GM19328 (cell line): ENCODE measurements around the gene ZNF212.
A peak's percentile ranks its signal among the peaks of the same experiment; 100 is the strongest.

Source experiments
- ATAC-seq: cut with Tn5 transposase; IDR thresholded peaks from one replicate; pipeline ENCODE4 v1.9.1; 2021; ENCODE audit warnings: mild to moderate bottlenecking, moderate library complexity; ENCODE audit not compliant: unreplicated experiment

ZNF212 gene

GRCh38 chr7:149284343-149284742 is 44.9 kb downstream of the ZNF212 start:
- ATAC-seq: no peak

- peak; percentile 99 for ATAC-seq
These were observed 45.6 kb downstream of the ZNF212 start for GRCh38 chr7:149284850-149285585.

- no peak for ATAC-seq
These were observed 46.2 kb downstream of the ZNF212 start for GRCh38 chr7:149285603-149286002.

- no peak for ATAC-seq
These were observed 47.5 kb downstream of the ZNF212 start for GRCh38 chr7:149286811-149287400.

- ATAC-seq: no peak
These were observed 48.2 kb downstream of the ZNF212 start for GRCh38 chr7:149287622-149288021.

GRCh38 chr7:149289262-149289661 is 49.8 kb downstream of the ZNF212 start:
- ATAC-seq: no peak

GRCh38 chr7:149289856-149290255 is 50.4 kb downstream of the ZNF212 start:
- ATAC-seq: no peak

GRCh38 chr7:149291036-149291780 is 51.8 kb downstream of the ZNF212 start:
- no peak for ATAC-seq

GRCh38 chr7:149291781-149292461 is 52.5 kb downstream of the ZNF212 start:
- ATAC-seq: no peak

GRCh38 chr7:149292462-149292823 is 53.0 kb downstream of the ZNF212 start:
- no peak for ATAC-seq

- no peak for ATAC-seq
These were observed 53.9 kb downstream of the ZNF212 start for GRCh38 chr7:149293338-149293737.

GRCh38 chr7:149293946-149294633 is 54.6 kb downstream of the ZNF212 start:
- no peak for ATAC-seq

GRCh38 chr7:149294634-149295480 is 55.4 kb downstream of the ZNF212 start:
- no peak for ATAC-seq

GRCh38 chr7:149295481-149295850 is 56.0 kb downstream of the ZNF212 start:
- ATAC-seq: no peak

- ATAC-seq: no peak
These were observed 56.9 kb downstream of the ZNF212 start for GRCh38 chr7:149296368-149296767.

GRCh38 chr7:149297034-149297755 is 57.7 kb downstream of the ZNF212 start:
- ATAC-seq: no peak

GRCh38 chr7:149300620-149301285 is 61.3 kb downstream of the ZNF212 start:
- ATAC-seq: no peak

- no peak for ATAC-seq
These were observed 62.8 kb downstream of the ZNF212 start for GRCh38 chr7:149302222-149302621.

GRCh38 chr7:149302865-149303264 is 63.4 kb downstream of the ZNF212 start:
- no peak for ATAC-seq
